ENCODE measurements around the gene CREBBP. TPM values are rescaled to one million over a fixed set of nuclear protein-coding genes. Genes with fewer than 3 reads are reported as not detected.

Gene CREBBP
- total and polyA plus RNA-seq, 9 of the 15 experiments (the other 6 are each of a cell fraction or from before 2014, with no cell fraction given), result 0.70 to 24.8 (median 5.6) TPM

- no TSS peak for BruUV-seq (replicated peaks)
- H3K79me2 ChIP-seq (ENCODE audit: control insufficient read depth, insufficient read depth, low read length), result no peaks in the 10 kb centered on the region
- POLR2A ChIA-PET, result no interaction called here
- TF ChIP-seq BCOR (IDR thresholded peaks at IDR 0.05) (no peak), CBX3 (IDR thresholded peaks at IDR 0.05; ENCODE audit: borderline replicate concordance in 1 of 2, low read length in 2 of 2) (no peak), JUND (IDR thresholded peaks at IDR 0.05; ENCODE audit: borderline replicate concordance, low read depth, low read length) (no peak), JUND (tag; IDR thresholded peaks at IDR 0.05; ENCODE audit: borderline replicate concordance, low read depth, low read length) (no peak), NELFE (IDR thresholded peaks at IDR 0.05; ENCODE audit: insufficient read depth, insufficient read length) (no peak), CBFB (CRISPR knock-in tag; IDR thresholded peaks at IDR 0.05) (no peak), CUX1 (CRISPR knock-in tag; IDR thresholded peaks at IDR 0.05) (no peak), THAP12 (CRISPR knock-in tag; IDR thresholded peaks at IDR 0.05) (no peak), ARID3B (CRISPR knock-in tag; IDR thresholded peaks at IDR 0.05; ENCODE audit: borderline replicate concordance) (no peak), ZNF785 (CRISPR knock-in tag; IDR thresholded peaks at IDR 0.05) (no peak), DNMT1 (IDR thresholded peaks at IDR 0.05) (no peak), ZNF561 (CRISPR knock-in tag; conservative IDR thresholded peaks at IDR 0.05) (no peak), PTBP1 (IDR thresholded peaks at IDR 0.05; ENCODE audit: low read depth, low read length) (no peak), ZFP36 (IDR thresholded peaks at IDR 0.05; ENCODE audit: low read depth, low read length, partially characterized antibody) (no peak)
Observed at GRCh38 chr16:3767333-3767986, 113.1 kb downstream of the CREBBP start.

More at GRCh38 chr16:3767333-3767986, 113.1 kb downstream of the CREBBP start:
- H3K9ac ChIP-seq (ENCODE audit: insufficient read depth in 1 of 2, low read depth in 2 of 2, low read length in 2 of 2), result no peak overlapping the region
- H3K4me1 ChIP-seq (replicated peaks in 1 of 2; ENCODE audit: control insufficient read depth in 2 of 2, insufficient read depth in 2 of 2, low read length in 2 of 2), result peaks cover 0 to 4% of the 10 kb centered on the region in 2 experiments; a peak in 1 of 5 replicates
- DNase-seq (ENCODE audit: extremely low read depth in 1 of 4, low spot score in 3 of 4) (no peak), FAIRE-seq (no peak), ATAC-seq (no peak)
- H3K27ac ChIP-seq (ENCODE audit: extremely low read depth, low read depth, low read length), result no peak overlapping the region
- no peak overlapping the region for H3K4me2 ChIP-seq (ENCODE audit: insufficient read depth, low read length)
- H2AFZ ChIP-seq (ENCODE audit: low read depth, low read length), result no peak overlapping the region
- H3K9me1 ChIP-seq (ENCODE audit: control insufficient read depth, insufficient read depth, low read length), result no peaks in the 10 kb centered on the region
- no peaks in the 10 kb centered on the region for H3K9me3 ChIP-seq (replicated peaks; ENCODE audit: control insufficient read depth, insufficient read depth, low read depth, low read length)
- H3K36me3 ChIP-seq (ENCODE audit: control insufficient read depth, insufficient read depth, low read length), result peaks cover 61% of the 10 kb centered on the region
- CTCF ChIA-PET (ENCODE audit: low intra/inter-chr PET ratio), result no interaction called here
- 94% methylated on average over 9 of the region's 9 CpGs for WGBS (ENCODE audit: insufficient coverage, low coverage, missing lambda C conversion rate)
- in situ Hi-C loops (cut with MboI), result no loop called here
- intact Hi-C loops (cut with micrococcal nuclease), result no loop called here
- H4K20me1 ChIP-seq (replicated peaks; ENCODE audit: control insufficient read depth, insufficient read depth, low read length), result no peaks in the 10 kb centered on the region
- no peaks in the 10 kb centered on the region for H3K27me3 ChIP-seq (ENCODE audit: control insufficient read depth in 2 of 2, insufficient read depth in 2 of 2, low read length in 2 of 2)
- H3K4me3 ChIP-seq, result no peak overlapping the region

Measured in K562 (cell line).